ENCODE data around the gene BHLHA15. TPM values are rescaled to one million over a fixed set of nuclear protein-coding genes. Genes with fewer than 3 reads are reported as not detected.
A peak's percentile ranks its signal among the peaks of the same experiment; 100 is the strongest.

Gene BHLHA15
- total and polyA plus RNA-seq, 2 of the 13 experiments (the other 11 are each of a cell fraction or from before 2014, with no cell fraction given): 1.9 to 6.1 TPM

GRCh38 chr7:98252425-98253054, 41.3 kb downstream of the BHLHA15 start:
- Histone ChIP-seq H3K79me2 (ENCODE audit: insufficient read depth, low read length) (peaks cover 21% of the 10 kb centered on the region), H3K9ac (ENCODE audit: insufficient read depth, low read depth, low read length) (peak overlapping the region; percentile 71), H3K4me3 (replicated peaks in 1 of 3; ENCODE audit: insufficient read depth in 1 of 3, low read depth in 2 of 3, low read length in 3 of 3) (peak overlapping the region; percentile 66 to 100 (median 88)), H2AFZ (ENCODE audit: low read length) (no peak overlapping the region), H3K9me3 (ENCODE audit: low read length) (no peaks in the 10 kb centered on the region), H3K4me1 (ENCODE audit: insufficient read depth, low read length) (peaks cover 31% of the 10 kb centered on the region), H3K27ac (ENCODE audit: extremely low read length, insufficient read depth, low read length) (peak overlapping the region; percentile 61), H3K4me2 (ENCODE audit: low read depth, low read length) (peak overlapping the region; percentile 87), H4K20me1 (ENCODE audit: insufficient read depth, low read length) (no peaks in the 10 kb centered on the region), H3K27me3 (ENCODE audit: control insufficient read depth in 1 of 2, insufficient read depth in 2 of 2, low read length in 2 of 2) (no peaks in the 10 kb centered on the region; a peak in 1 of 5 replicates), H3K36me3 (replicated peaks in 1 of 2; ENCODE audit: control insufficient read depth in 1 of 2, insufficient read depth in 2 of 2, low read length in 2 of 2) (peaks cover under 1 to 6% of the 10 kb centered on the region in 2 experiments; a peak in 2 of 5 replicates)
- in situ Hi-C loops (cut with HindIII; ENCODE audit: extremely low pct_ligation_motif_present, low pct_unique_long_range_greater_than_20kb) (no loop called here), intact Hi-C loops (cut with micrococcal nuclease; ENCODE audit: unreplicated experiment) (no loop called here)
- ATAC-seq (no peak), DNase-seq (ENCODE audit: low spot score) (no peak), FAIRE-seq (no peak)
- TSS peak; percentile 76 for BruUV-seq (replicated peaks)
- ChIA-PET POLR2A (no interaction called here), CTCF (ENCODE audit: low intra/inter-chr PET ratio, low total read pairs) (no interaction called here)
- 5% methylated on average over 22 of the region's 32 CpGs for WGBS (ENCODE audit: low lambda C conversion rate)
- TF ChIP-seq ZSCAN9 (CRISPR knock-in tag; IDR thresholded peaks at IDR 0.05; ENCODE audit: borderline replicate concordance) (no peak), SRY (CRISPR knock-in tag; IDR thresholded peaks at IDR 0.05) (peak; percentile 20; the same call in 1 of the 2 replicates), HNRNPL (IDR thresholded peaks at IDR 0.05; ENCODE audit: low read depth, low read length) (no peak), ZNF558 (CRISPR knock-in tag; IDR thresholded peaks at IDR 0.05; ENCODE audit: borderline replicate concordance) (0 out of 2 replicates have a peak, but pooled peaks have one; percentile 72), ZNF724P (CRISPR knock-in tag; IDR thresholded peaks at IDR 0.05; ENCODE audit: borderline replicate concordance) (peak; percentile 65; the same call in 1 of the 2 replicates), ZNF549 (CRISPR knock-in tag; IDR thresholded peaks at IDR 0.05) (no peak), NR2C2 (CRISPR knock-in tag; IDR thresholded peaks at IDR 0.05; ENCODE audit: borderline replicate concordance) (peak; percentile 89), ETV5 (CRISPR knock-in tag; IDR thresholded peaks at IDR 0.05; ENCODE audit: borderline replicate concordance) (no peak), ZNF496 (CRISPR knock-in tag; IDR thresholded peaks at IDR 0.05; ENCODE audit: insufficient replicate concordance) (no peak), POLR2A (IDR thresholded peaks at IDR 0.05; ENCODE audit: insufficient read depth in 1 of 2, low read depth in 2 of 2, low read length in 2 of 2) (peak in 1 of 2 experiments; percentile 68; a peak in 1 of 4 replicates), ZNF468 (CRISPR knock-in tag; IDR thresholded peaks at IDR 0.05) (no peak), TEAD2 (CRISPR knock-in tag; IDR thresholded peaks at IDR 0.05) (no peak), ZNF275 (CRISPR knock-in tag; IDR thresholded peaks at IDR 0.05; ENCODE audit: borderline replicate concordance) (peak; percentile 28), HOXA9 (CRISPR knock-in tag; IDR thresholded peaks at IDR 0.05; ENCODE audit: borderline replicate concordance) (0 out of 2 replicates have a peak, but pooled peaks have one; percentile 67), CAMTA2 (CRISPR knock-in tag; IDR thresholded peaks at IDR 0.05; ENCODE audit: borderline replicate concordance) (no peak), TERF1 (CRISPR knock-in tag; IDR thresholded peaks at IDR 0.05) (no peak), HNF4G (IDR thresholded peaks at IDR 0.05; ENCODE audit: borderline replicate concordance, low read depth, low read length) (no peak), HNF4G (CRISPR knock-in tag; IDR thresholded peaks at IDR 0.05; ENCODE audit: borderline replicate concordance, low read depth) (peak; percentile 6; the same call in 1 of the 2 replicates), ZNF274 (CRISPR knock-in tag; IDR thresholded peaks at IDR 0.05) (peak; percentile 56; the same call in 1 of the 2 replicates)
- TF ChIP-seq, protein P1, sequence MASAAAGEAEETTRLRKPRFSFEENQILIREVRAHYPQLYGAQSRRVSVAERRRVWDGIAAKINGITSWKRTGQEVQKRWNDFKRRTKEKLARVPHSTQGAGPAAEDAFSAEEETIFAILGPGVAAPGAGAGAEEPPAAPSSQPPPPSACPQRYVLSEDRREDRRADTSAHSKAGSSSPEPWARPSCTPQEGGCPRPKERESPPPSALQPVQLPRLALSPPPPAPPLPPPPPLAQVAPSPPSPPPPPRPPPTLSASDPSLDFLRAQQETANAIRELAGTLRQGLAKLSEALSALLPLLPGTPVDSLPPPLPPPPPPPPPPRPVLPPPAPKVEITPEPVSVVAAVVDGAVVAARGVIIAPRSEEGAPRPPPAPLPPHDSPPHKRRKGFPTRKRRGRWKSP (CRISPR knock-in tag; IDR thresholded peaks at IDR 0.05): 0 out of 2 replicates have a peak, but pooled peaks have one; percentile 10

Measured in HepG2 (cell line).